Activated naive CD4-positive, alpha-beta T cell treated with Interleukin-2 at 50 U/mL for 16 hours (primary cell): ENCODE measurements around the gene NEURL2.

Source experiments
- DNase-seq: peaks from one replicate; pipeline ENCODE4 v3.0.0-alpha.2; 2020

NEURL2 gene

GRCh38 chr20:45867136-45867818 is 23.7 kb downstream of the NEURL2 start:
- DNase-seq = no peak

GRCh38 chr20:45866454-45866853 is 24.6 kb downstream of the NEURL2 start:
- no peak for DNase-seq

GRCh38 chr20:45863543-45864470 is 27.2 kb downstream of the NEURL2 start:
- no peak for DNase-seq

GRCh38 chr20:45861221-45862075 is 29.6 kb downstream of the NEURL2 start:
- DNase-seq = no peak

GRCh38 chr20:45860560-45861220 is 30.3 kb downstream of the NEURL2 start:
- no peak for DNase-seq

GRCh38 chr20:45859916-45860315 is 31.1 kb downstream of the NEURL2 start:
- no peak for DNase-seq

- DNase-seq = no peak
Observed at GRCh38 chr20:45857882-45858216, 33.2 kb downstream of the NEURL2 start.

GRCh38 chr20:45857114-45857881 is 33.7 kb downstream of the NEURL2 start, which contains the start of the genes ACOT8 and ZSWIM3:
Gene ACOT8, minus strand, starts transcription at chr20:45857392. Its CDS starts 77 bp downstream, at chr20:45857315.
Gene ZSWIM3, plus strand, starts transcription at chr20:45857614. Its CDS starts 212 bp downstream, at chr20:45857826.
- peak; percentile 90 for DNase-seq

- DNase-seq = no peak
Observed at GRCh38 chr20:45853484-45853883, 37.5 kb downstream of the NEURL2 start.

GRCh38 chr20:45852326-45852725 is 38.7 kb downstream of the NEURL2 start:
- DNase-seq = no peak

GRCh38 chr20:45851501-45851900 is 39.5 kb downstream of the NEURL2 start:
- DNase-seq = no peak

- no peak for DNase-seq
Observed at GRCh38 chr20:45850926-45851325, 40.1 kb downstream of the NEURL2 start.

GRCh38 chr20:45850238-45850637 is 40.8 kb downstream of the NEURL2 start:
- no peak for DNase-seq

- DNase-seq = no peak
Observed at GRCh38 chr20:45848969-45849582, 41.9 kb downstream of the NEURL2 start.

GRCh38 chr20:45848421-45848820 is 42.6 kb downstream of the NEURL2 start:
- DNase-seq = no peak

- no peak for DNase-seq
Observed at GRCh38 chr20:45845452-45845851, 45.6 kb downstream of the NEURL2 start.

- no peak for DNase-seq
Observed at GRCh38 chr20:45843506-45843905, 47.5 kb downstream of the NEURL2 start.

- DNase-seq = no peak
Observed at GRCh38 chr20:45842169-45842812, 48.7 kb downstream of the NEURL2 start.

- no peak for DNase-seq
Observed at GRCh38 chr20:45841407-45842129, 49.4 kb downstream of the NEURL2 start.

GRCh38 chr20:45840700-45841198 is 50.3 kb downstream of the NEURL2 start:
- no peak for DNase-seq
